Neural cell (in vitro differentiated cells): ENCODE results near the gene CHRNA4. TPM values are rescaled to one million over a fixed set of nuclear protein-coding genes. Genes with fewer than 3 reads are reported as not detected.

Experiments
- H2AFZ ChIP-seq: fragments of 200-600, 300-800 bp; sonication (generic), shearing (Covaris generic); 2 replicates; pipeline ENCODE4 v1.6.0; 2014; ENCODE audit warnings: low read depth, mild to moderate bottlenecking, antibody characterized with exemption, low read length, moderate library complexity
- H3F3A ChIP-seq: fragments of 200-600 bp; shearing (Covaris generic); 2 replicates; pipeline ENCODE4 v1.6.1; 2016; ENCODE audit warnings: mild to moderate bottlenecking, moderate library complexity, mixed read lengths, antibody characterized with exemption, low read length; ENCODE audit not compliant: insufficient read depth, poor library complexity, severe bottlenecking
- H3K27ac ChIP-seq: fragments of 200-600, 300-800 bp; sonication (generic), shearing (Covaris generic); 2 replicates; pipeline ENCODE4 v1.5.1; 2014; ENCODE audit warnings: mild to moderate bottlenecking, low read length, moderate library complexity
- H3K27me3 ChIP-seq: fragments of 300-800, 200-600 bp; sonication (generic), shearing (Covaris generic); 2 replicates; pipeline ENCODE4 v1.6.0; 2014; ENCODE audit warnings: mild to moderate bottlenecking, low read depth, low read length, moderate library complexity; ENCODE audit not compliant: insufficient read depth
- H3K36me3 ChIP-seq: fragments of 300-800, 200-600 bp; sonication (generic), shearing (Covaris generic); 2 replicates; pipeline ENCODE4 v1.5.1; 2014; ENCODE audit warnings: mild to moderate bottlenecking, antibody characterized with exemption, low read length, moderate library complexity; ENCODE audit not compliant: insufficient read depth
- H3K4me2 ChIP-seq: fragments of 300-800, 200-600 bp; sonication (generic), shearing (Covaris generic); 2 replicates; pipeline ENCODE4 v1.6.0; 2014; ENCODE audit warnings: mild to moderate bottlenecking, low read length
- H3K4me3 ChIP-seq: fragments of 300-800, 200-600 bp; sonication (generic), shearing (Covaris generic); 2 replicates; pipeline ENCODE4 v1.5.1; 2014; ENCODE audit warnings: mild to moderate bottlenecking, low read length, moderate library complexity
- H3K79me2 ChIP-seq: fragments of 200-600 bp; shearing (Covaris generic); replicated peaks from 2 replicates; pipeline ENCODE4 v1.6.0; 2014; ENCODE audit warnings: mild to moderate bottlenecking, low read length, moderate library complexity; ENCODE audit not compliant: insufficient read depth
- H3K9ac ChIP-seq: fragments of 300-800, 200-600 bp; sonication (generic), shearing (Covaris generic); 2 replicates; pipeline ENCODE4 v1.6.1; 2016; ENCODE audit warnings: mild to moderate bottlenecking, low read length, mixed read lengths
- H3K9me2 ChIP-seq: fragments of 200-600 bp; shearing (Covaris generic); 2 replicates; pipeline ENCODE4 v1.6.1; 2016; ENCODE audit warnings: mild to moderate bottlenecking, low read length, mixed read lengths; ENCODE audit not compliant: insufficient read depth
- H3K9me3 ChIP-seq: fragments of 200-600, 300-800 bp; sonication (generic), shearing (Covaris generic); 2 replicates; pipeline ENCODE4 v1.6.1; 2016; ENCODE audit warnings: mild to moderate bottlenecking, mixed run types, low read length, moderate library complexity, mixed read lengths
- H4K20me1 ChIP-seq: fragments of 200-600 bp; shearing (Covaris generic); 2 replicates; pipeline ENCODE4 v1.6.1; 2016; ENCODE audit warnings: mild to moderate bottlenecking, mixed run types; ENCODE audit not compliant: insufficient read depth
- CTCF ChIP-seq: fragments of 450-650 bp; IDR thresholded peaks from 2 replicates; pipeline ENCODE4 v1.5.1; 2014; ENCODE audit warnings: antibody characterized with exemption, mild to moderate bottlenecking, moderate library complexity; ENCODE audit not compliant: poor library complexity, severe bottlenecking
- EP300 ChIP-seq: fragments of 450-650 bp; conservative IDR thresholded peaks from 2 replicates; pipeline ENCODE4 v1.6.1; 2014; ENCODE audit warnings: antibody characterized with exemption, mild to moderate bottlenecking, moderate library complexity; ENCODE audit not compliant: poor library complexity, severe bottlenecking
- EZH2 ChIP-seq: fragments of 200-600, 300-800 bp; shearing (Covaris generic), sonication (generic); IDR thresholded peaks from 2 replicates; pipeline ENCODE4 v1.6.1; 2014; ENCODE audit warnings: antibody characterized with exemption, low read length, borderline replicate concordance, mild to moderate bottlenecking; ENCODE audit not compliant: insufficient read depth, poor library complexity, severe bottlenecking
- MXI1 ChIP-seq: fragments of 450-650 bp; conservative IDR thresholded peaks from 2 replicates; pipeline ENCODE4 v1.6.1; 2014; ENCODE audit warnings: antibody characterized with exemption, mild to moderate bottlenecking; ENCODE audit not compliant: poor library complexity, severe bottlenecking
- POLR2AphosphoS5 ChIP-seq: IDR thresholded peaks from 2 replicates; pipeline ENCODE4 v1.6.1; 2012
- RAD21 ChIP-seq: fragments of 450-650 bp; conservative IDR thresholded peaks from 2 replicates; pipeline ENCODE4 v1.6.1; 2014; ENCODE audit warnings: antibody characterized with exemption, mild to moderate bottlenecking, moderate library complexity
- REST ChIP-seq: IDR thresholded peaks from 2 replicates; pipeline ENCODE4 v1.6.1; 2012; ENCODE audit warnings: borderline replicate concordance
- SMC3 ChIP-seq: fragments of 450-650 bp; conservative IDR thresholded peaks from 2 replicates; pipeline ENCODE4 v1.6.1; 2014; ENCODE audit warnings: antibody characterized with exemption, mild to moderate bottlenecking, moderate library complexity; ENCODE audit not compliant: poor library complexity
- TAF1 ChIP-seq: IDR thresholded peaks from 2 replicates; pipeline ENCODE4 v1.6.1; 2012; ENCODE audit warnings: low read depth
- polyA plus RNA-seq: library from polyadenylated mRNA; depleted of rRNA; stranded (reverse); fragments of >200 nt; gene quantifications from 2 replicates; pipeline ENCODE4 v1.2.3, GENCODE V29; 2014

CHRNA4 gene
- polyA plus RNA-seq, 1 donor from 2014 or later = 6.8 TPM

GRCh38 chr20:63370618-63371187, 9.6 kb upstream of the CHRNA4 start:
- Histone ChIP-seq H3K4me3 (no peak overlapping the region), H3K4me2 (no peak overlapping the region), H3K9me3 (no peaks in the 10 kb centered on the region), H3K79me2 (no peaks in the 10 kb centered on the region), H3K9me2 (no peaks in the 10 kb centered on the region), H3K36me3 (no peaks in the 10 kb centered on the region), H3K27ac (no peak overlapping the region), H3K27me3 (no peaks in the 10 kb centered on the region), H4K20me1 (no peaks in the 10 kb centered on the region), H2AFZ (no peak overlapping the region), H3K9ac (no peak overlapping the region), H3F3A (no peaks in the 10 kb centered on the region)
- TF ChIP-seq TAF1 (no peak), REST (no peak), EZH2 (no peak), RAD21 (no peak), SMC3 (no peak), CTCF (no peak), MXI1 (no peak), POLR2AphosphoS5 (no peak), EP300 (no peak)

- H3K79me2 ChIP-seq = no peaks in the 10 kb centered on the region
- H3K4me2 ChIP-seq = no peak overlapping the region
- H3K36me3 ChIP-seq = no peaks in the 10 kb centered on the region
- H3K27ac ChIP-seq = no peak overlapping the region
- H3K27me3 ChIP-seq = no peaks in the 10 kb centered on the region
- no peaks in the 10 kb centered on the region for H3K9me3 ChIP-seq
- no peaks in the 10 kb centered on the region for H3F3A ChIP-seq
- H3K9me2 ChIP-seq = no peaks in the 10 kb centered on the region
- no peak overlapping the region for H3K4me3 ChIP-seq
- no peak for TF ChIP-seq CTCF
- TF ChIP-seq SMC3 = no peak
- TF ChIP-seq MXI1 = no peak
- TF ChIP-seq TAF1 = no peak
- TF ChIP-seq EZH2 = no peak
- no peak for TF ChIP-seq EP300
- TF ChIP-seq REST = no peak
- TF ChIP-seq POLR2AphosphoS5 = no peak
- no peaks in the 10 kb centered on the region for H4K20me1 ChIP-seq
- no peak overlapping the region for H2AFZ ChIP-seq
- no peak overlapping the region for H3K9ac ChIP-seq
Measured at GRCh38 chr20:63369724-63370617, 8.8 kb upstream of the CHRNA4 start.
